GM18870 (cell line): ENCODE data around the gene NHLRC2.
"Not testable (repeated sequence)": the region's sequence is repeated elsewhere in the genome, so short reads cannot be mapped to it uniquely, and the experiment has no call there.

Source experiments
- ATAC-seq: cut with Tn5 transposase; IDR thresholded peaks from one replicate; pipeline ENCODE4 v1.9.1; 2021; ENCODE audit warnings: moderate library complexity; ENCODE audit not compliant: unreplicated experiment

NHLRC2 gene

GRCh38 chr10:113937756-113938155 is 83.3 kb downstream of the NHLRC2 start:
- ATAC-seq, result no peak

GRCh38 chr10:113939212-113939860 is 84.9 kb downstream of the NHLRC2 start:
- ATAC-seq, result no peak

- ATAC-seq, result no peak
Observed at GRCh38 chr10:113941140-113941539, 86.7 kb downstream of the NHLRC2 start.

- not testable (repeated sequence) for ATAC-seq
Observed at GRCh38 chr10:113943196-113943595, 88.7 kb downstream of the NHLRC2 start.

- no peak for ATAC-seq
Observed at GRCh38 chr10:113945075-113945686, 90.7 kb downstream of the NHLRC2 start.

- no peak for ATAC-seq
Observed at GRCh38 chr10:113945687-113946085, 91.2 kb downstream of the NHLRC2 start.

GRCh38 chr10:113947184-113948041 is 93.0 kb downstream of the NHLRC2 start:
- ATAC-seq, result no peak

- ATAC-seq, result no peak
Observed at GRCh38 chr10:113948048-113948447, 93.6 kb downstream of the NHLRC2 start.

- ATAC-seq, result no peak
Observed at GRCh38 chr10:113950268-113950667, 95.8 kb downstream of the NHLRC2 start.

GRCh38 chr10:113953505-113954272 is 99.2 kb downstream of the NHLRC2 start:
- ATAC-seq, result no peak

- ATAC-seq, result no peak
Observed at GRCh38 chr10:113954409-113954808, 99.9 kb downstream of the NHLRC2 start.

GRCh38 chr10:113957013-113957412 is 102.6 kb downstream of the NHLRC2 start:
- ATAC-seq, result no peak

GRCh38 chr10:113958631-113959382 is 104.3 kb downstream of the NHLRC2 start:
- no peak for ATAC-seq

GRCh38 chr10:113959383-113959760 is 104.9 kb downstream of the NHLRC2 start:
- peak; percentile 42 for ATAC-seq

GRCh38 chr10:113960617-113961181 is 106.2 kb downstream of the NHLRC2 start:
- ATAC-seq, result peak; percentile 37

- ATAC-seq, result peak; percentile 64
Observed at GRCh38 chr10:113961182-113962031, 106.9 kb downstream of the NHLRC2 start.

GRCh38 chr10:113965077-113965476 is 110.6 kb downstream of the NHLRC2 start:
- no peak for ATAC-seq

GRCh38 chr10:113965683-113966082 is 111.2 kb downstream of the NHLRC2 start:
- ATAC-seq, result peak; percentile 39
